Smooth muscle cell (in vitro differentiated cells): ENCODE results near the gene MPP2. TPM values are rescaled to one million over a fixed set of nuclear protein-coding genes. Genes with fewer than 3 reads are reported as not detected.

Experiments
- DNase-seq: peaks from one replicate; lab custom pipeline; 2025; ENCODE audit not compliant: unreplicated experiment; lab: John Stamatoyannopoulos, UW
- H2AFZ ChIP-seq: fragments of 200-600 bp; sonication (generic); 2 replicates; pipeline ENCODE4 v1.6.0; 2016; ENCODE audit warnings: antibody characterized with exemption, low read depth, mild to moderate bottlenecking
- H3F3A ChIP-seq: fragments of 200-600 bp; sonication (generic); 2 replicates; pipeline ENCODE4 v1.6.0; 2017; ENCODE audit warnings: antibody characterized with exemption, low read depth
- H3K27ac ChIP-seq: fragments of 200-600 bp; sonication (generic); 2 replicates; pipeline ENCODE4 v1.5.1; 2016; ENCODE audit warnings: low read depth, mild to moderate bottlenecking
- H3K27me3 ChIP-seq: fragments of 200-600 bp; sonication (generic); 2 replicates; pipeline ENCODE4 v1.6.1; 2016; ENCODE audit warnings: low read depth, mild to moderate bottlenecking
- H3K36me3 ChIP-seq: fragments of 200-600 bp; sonication (generic); 2 replicates; pipeline ENCODE4 v1.5.1; 2016; ENCODE audit warnings: low read depth
- H3K4me1 ChIP-seq: fragments of 200-600 bp; sonication (generic); 2 replicates; pipeline ENCODE4 v1.5.1; 2016; ENCODE audit warnings: low read depth
- H3K4me2 ChIP-seq: fragments of 200-600 bp; sonication (generic); 2 replicates; pipeline ENCODE4 v1.6.0; 2016; ENCODE audit warnings: mild to moderate bottlenecking
- H3K4me3 ChIP-seq: fragments of 200-600 bp; sonication (generic); 2 replicates; pipeline ENCODE4 v1.5.1; 2016; ENCODE audit warnings: mild to moderate bottlenecking
- H3K79me2 ChIP-seq: fragments of 200-600 bp; sonication (generic); 2 replicates; pipeline ENCODE4 v1.6.0; 2016; ENCODE audit warnings: low read depth, mild to moderate bottlenecking
- H3K9ac ChIP-seq: fragments of 200-600 bp; sonication (generic); 2 replicates; pipeline ENCODE4 v1.6.0; 2016; ENCODE audit warnings: low read depth
- H3K9me3 ChIP-seq: fragments of 200-600 bp; sonication (generic); replicated peaks from 2 replicates; pipeline ENCODE4 v1.5.1; 2016; ENCODE audit warnings: low read depth
- H4K20me1 ChIP-seq: fragments of 200-600 bp; sonication (generic); 2 replicates; pipeline ENCODE4 v1.6.0; 2016; ENCODE audit warnings: low read depth
- WGBS: methylation state at CpG from one replicate; pipeline ENCODE4 v1.1.7; 2016; ENCODE audit warnings: low lambda C conversion rate; 5-methylcytosine and 5-hydroxymethylcytosine counted together
- polyA plus RNA-seq: library from polyadenylated mRNA; unstranded; fragments of >200 nt; fragmentation: Nextera tagmentation; extraction: Ambion mirVana; gene quantifications from 2 replicates; pipeline ENCODE4 v1.2.1, GENCODE V29; 2016
- total RNA-seq: library from RNA; depleted of rRNA; stranded (reverse); fragments of >200 nt; gene quantifications from 2 replicates; pipeline ENCODE4 v1.2.3, GENCODE V29; 2014
- TF ChIP-seq, protein P1 (sequence below): fragments of 200-600 bp; sonication (generic); IDR thresholded peaks from 2 replicates; pipeline ENCODE4 v1.5.1; 2017; ENCODE audit warnings: borderline replicate concordance, mild to moderate bottlenecking, antibody characterized with exemption; ENCODE audit not compliant: insufficient read depth, poor library complexity, severe bottlenecking

Gene MPP2
- total and polyA plus RNA-seq, 2 experiments from 2014 or later = 15.4 to 19.4 TPM

DNA sequence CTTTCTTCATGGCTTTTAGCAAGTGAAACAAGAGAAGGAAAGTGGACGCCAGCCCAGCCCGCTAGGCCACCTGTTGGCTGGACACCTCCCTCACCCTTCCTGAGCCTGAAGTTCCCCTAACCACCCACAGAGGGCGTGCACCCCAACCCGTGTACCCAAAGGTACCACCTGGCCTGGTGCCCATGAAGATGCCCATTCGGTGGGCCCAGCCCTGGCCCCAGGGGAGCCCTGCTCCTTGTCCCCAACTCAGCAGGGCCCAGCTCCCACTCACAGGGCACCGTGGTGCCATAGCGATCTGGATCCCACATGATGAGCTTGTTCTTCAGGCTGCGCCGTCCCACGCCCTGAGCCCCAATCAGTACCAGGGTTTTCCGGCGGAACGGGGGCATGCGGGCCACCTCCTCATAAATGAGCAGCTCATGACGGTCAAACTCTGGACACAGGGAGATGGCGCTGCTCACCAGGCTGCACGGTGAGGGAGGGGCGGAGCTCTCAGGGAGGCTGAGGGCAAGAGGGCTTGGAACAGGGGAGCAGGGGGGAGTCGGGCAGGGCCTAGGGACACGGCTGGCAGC lies 26.8 kb downstream of the MPP2 start:
- TF ChIP-seq, protein P1, sequence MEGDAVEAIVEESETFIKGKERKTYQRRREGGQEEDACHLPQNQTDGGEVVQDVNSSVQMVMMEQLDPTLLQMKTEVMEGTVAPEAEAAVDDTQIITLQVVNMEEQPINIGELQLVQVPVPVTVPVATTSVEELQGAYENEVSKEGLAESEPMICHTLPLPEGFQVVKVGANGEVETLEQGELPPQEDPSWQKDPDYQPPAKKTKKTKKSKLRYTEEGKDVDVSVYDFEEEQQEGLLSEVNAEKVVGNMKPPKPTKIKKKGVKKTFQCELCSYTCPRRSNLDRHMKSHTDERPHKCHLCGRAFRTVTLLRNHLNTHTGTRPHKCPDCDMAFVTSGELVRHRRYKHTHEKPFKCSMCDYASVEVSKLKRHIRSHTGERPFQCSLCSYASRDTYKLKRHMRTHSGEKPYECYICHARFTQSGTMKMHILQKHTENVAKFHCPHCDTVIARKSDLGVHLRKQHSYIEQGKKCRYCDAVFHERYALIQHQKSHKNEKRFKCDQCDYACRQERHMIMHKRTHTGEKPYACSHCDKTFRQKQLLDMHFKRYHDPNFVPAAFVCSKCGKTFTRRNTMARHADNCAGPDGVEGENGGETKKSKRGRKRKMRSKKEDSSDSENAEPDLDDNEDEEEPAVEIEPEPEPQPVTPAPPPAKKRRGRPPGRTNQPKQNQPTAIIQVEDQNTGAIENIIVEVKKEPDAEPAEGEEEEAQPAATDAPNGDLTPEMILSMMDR = peak; percentile 66
- H3K4me2 ChIP-seq = no peak overlapping the region
- H3K4me3 ChIP-seq = no peak overlapping the region
- no peaks in the 10 kb centered on the region for H3K36me3 ChIP-seq
- no peaks in the 10 kb centered on the region for H3K4me1 ChIP-seq
- H3K9me3 ChIP-seq = no peaks in the 10 kb centered on the region
- peaks cover 4% of the 10 kb centered on the region for H4K20me1 ChIP-seq
- H3K79me2 ChIP-seq = no peaks in the 10 kb centered on the region
- H3K27me3 ChIP-seq = no peaks in the 10 kb centered on the region
- WGBS = 88% methylated on average over 20 of the region's 20 CpGs
- H3K27ac ChIP-seq = no peak overlapping the region
- no peak overlapping the region for H2AFZ ChIP-seq
- no peak for DNase-seq
- H3F3A ChIP-seq = no peaks in the 10 kb centered on the region
- H3K9ac ChIP-seq = no peak overlapping the region

DNA sequence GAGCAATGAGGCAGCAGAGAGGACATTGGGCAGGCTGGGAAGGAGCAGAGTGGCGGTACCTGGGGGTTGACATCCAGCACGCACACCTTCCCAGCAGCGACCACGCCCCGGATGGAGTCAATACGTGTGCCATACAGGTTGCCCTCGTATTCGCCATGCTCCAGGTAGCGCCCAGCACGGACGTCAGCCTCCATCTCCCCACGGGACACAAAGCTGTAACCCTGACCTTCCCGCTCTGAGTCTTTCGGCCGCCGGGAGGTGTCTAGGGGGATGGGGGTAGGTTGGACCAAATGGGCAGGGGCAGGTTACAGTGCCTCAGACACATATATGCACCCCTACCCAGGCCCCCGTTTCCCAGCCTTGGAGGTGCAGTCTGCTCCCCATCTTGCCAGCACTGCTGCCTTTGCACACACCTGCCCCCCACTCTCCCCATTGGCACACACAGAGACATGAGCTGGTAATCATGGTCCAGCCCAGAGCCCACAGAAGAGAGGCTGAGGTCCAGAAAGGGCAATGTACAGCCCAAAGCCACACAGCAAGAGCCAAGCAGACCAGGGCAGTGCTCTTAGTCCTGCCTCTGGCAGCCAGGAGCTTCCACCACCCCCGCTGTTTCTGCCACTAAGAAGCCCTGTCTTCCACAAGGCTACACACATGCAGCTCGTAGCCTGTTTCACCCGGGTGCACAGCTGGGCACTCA lies 27.5 kb downstream of the MPP2 start:
- DNase-seq = no peak
- H3K79me2 ChIP-seq = no peaks in the 10 kb centered on the region
- 93% methylated on average over 20 of the region's 20 CpGs for WGBS
- TF ChIP-seq, protein P1 = no peak
- no peaks in the 10 kb centered on the region for H3K36me3 ChIP-seq
- no peaks in the 10 kb centered on the region for H3K27me3 ChIP-seq
- H3K27ac ChIP-seq = no peak overlapping the region
- no peak overlapping the region for H3K4me3 ChIP-seq
- no peaks in the 10 kb centered on the region for H4K20me1 ChIP-seq
- no peak overlapping the region for H3K9ac ChIP-seq
- no peaks in the 10 kb centered on the region for H3F3A ChIP-seq
- no peaks in the 10 kb centered on the region for H3K9me3 ChIP-seq
- no peak overlapping the region for H2AFZ ChIP-seq
- no peaks in the 10 kb centered on the region for H3K4me1 ChIP-seq
- no peak overlapping the region for H3K4me2 ChIP-seq

DNA sequence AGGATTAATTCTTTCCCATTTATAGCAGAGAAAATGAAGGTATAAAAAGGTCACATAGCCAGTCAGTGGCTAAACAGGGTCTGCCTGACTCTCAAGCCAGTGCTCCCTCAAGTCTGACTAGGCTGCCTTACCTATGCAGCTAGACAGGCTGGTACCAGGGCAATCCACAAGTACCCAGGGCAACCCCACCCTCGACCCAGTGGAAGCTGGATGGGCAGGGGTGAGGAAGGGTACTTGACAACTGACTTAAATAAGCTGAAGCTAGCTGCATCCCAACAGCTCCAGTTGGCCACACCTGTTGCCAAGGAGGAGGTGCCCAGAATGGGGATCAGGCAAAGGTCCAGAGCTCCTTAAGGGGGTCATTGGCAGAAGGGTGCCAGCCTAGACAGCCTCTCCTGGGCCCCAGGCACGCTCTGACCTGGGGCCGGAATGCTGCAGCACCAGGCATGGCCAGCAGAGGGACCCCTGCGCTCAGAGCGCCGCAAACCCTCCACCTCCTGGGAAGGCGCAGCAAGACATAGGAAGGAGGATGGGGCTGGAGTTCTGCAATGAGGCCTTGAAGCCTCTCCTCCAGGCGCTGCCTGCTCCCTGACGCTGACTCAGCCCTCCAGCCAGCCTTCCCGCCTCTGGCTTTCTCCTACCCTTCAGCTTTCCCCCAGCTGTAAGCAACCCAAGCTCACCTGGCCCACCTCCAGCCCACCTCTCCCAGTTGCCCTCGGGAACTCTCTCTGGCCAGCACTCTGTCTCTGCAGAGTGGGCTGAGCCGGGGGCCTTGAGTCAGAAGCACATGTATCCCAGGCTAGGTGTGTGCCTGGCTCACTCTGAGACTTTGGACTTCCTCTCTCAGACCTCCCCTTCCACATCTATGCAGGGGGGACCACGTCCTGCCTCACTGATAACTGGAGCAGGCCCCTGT lies 28.8 kb downstream of the MPP2 start:
- Histone ChIP-seq H3F3A (no peaks in the 10 kb centered on the region), H3K36me3 (no peaks in the 10 kb centered on the region), H3K27me3 (no peaks in the 10 kb centered on the region), H3K79me2 (no peaks in the 10 kb centered on the region), H3K9ac (no peak overlapping the region), H2AFZ (no peak overlapping the region), H4K20me1 (no peaks in the 10 kb centered on the region), H3K9me3 (no peaks in the 10 kb centered on the region), H3K27ac (no peak overlapping the region), H3K4me1 (no peaks in the 10 kb centered on the region), H3K4me2 (no peak overlapping the region), H3K4me3 (no peak overlapping the region)
- TF ChIP-seq, protein P1 = peak; percentile 89
- peak; percentile 57 for DNase-seq
- WGBS = 26% methylated on average over 12 of the region's 13 CpGs
